COR-L47 (cell line): ENCODE measurements around the gene GAB2.
"Not testable (repeated sequence)": the region's sequence is repeated elsewhere in the genome, so short reads cannot be mapped to it uniquely, and the experiment has no call there.

Source experiments
- DNase-seq: peaks from one replicate; lab custom pipeline; 2025; lab: John Stamatoyannopoulos, UW

The GAB2 gene

GRCh38 chr11:78181185-78181584 is 236.4 kb downstream of the GAB2 start:
- DNase-seq: no peak

GRCh38 chr11:78180751-78181150 is 236.9 kb downstream of the GAB2 start:
- no peak for DNase-seq

- no peak for DNase-seq
Measured at GRCh38 chr11:78179459-78180071, 238.1 kb downstream of the GAB2 start.

- DNase-seq: no peak
Measured at GRCh38 chr11:78177216-78177615, 240.4 kb downstream of the GAB2 start.

- no peak for DNase-seq
Measured at GRCh38 chr11:78176605-78177141, 240.9 kb downstream of the GAB2 start.

GRCh38 chr11:78175862-78176261 is 241.8 kb downstream of the GAB2 start:
- not testable (repeated sequence) for DNase-seq

GRCh38 chr11:78171951-78172350 is 245.7 kb downstream of the GAB2 start:
- no peak for DNase-seq

- no peak for DNase-seq
Measured at GRCh38 chr11:78170874-78171549, 246.6 kb downstream of the GAB2 start.

- DNase-seq: no peak
Measured at GRCh38 chr11:78170413-78170812, 247.2 kb downstream of the GAB2 start.

- DNase-seq: no peak
Measured at GRCh38 chr11:78168539-78169477, 248.8 kb downstream of the GAB2 start.

GRCh38 chr11:78166855-78167469 is 250.7 kb downstream of the GAB2 start:
- DNase-seq: no peak
